Spleen (tissue), 11 donors: ENCODE measurements around the gene MX1. TPM values are rescaled to one million over a fixed set of nuclear protein-coding genes. Genes with fewer than 3 reads are reported as not detected.

Experiments used
- DNase-seq: peaks from one replicate; pipeline ENCODE4 v3.0.0-alpha.2; 2020
- H3K27ac ChIP-seq, 8 donors: fragments of 200-600 bp; sonication (generic) in 7 of 8; 1 replicate in 4 of 8; 2 replicates in 4 of 8; pipeline versions ENCODE4 v1.5.0 to v1.8.0; 2016 to 2021; ENCODE audit warnings: inconsistent platforms in 4 of 8, mild to moderate bottlenecking in 4 of 8, moderate library complexity in 1 of 8
- H3K27me3 ChIP-seq, 7 donors: fragments of 200-600 bp; sonication (generic) in 6 of 7; replicated peaks in 1 of 7; 1 replicate in 4 of 7; 2 replicates in 3 of 7; pipeline versions ENCODE4 v1.5.0 to v1.8.0; 2016 to 2021; ENCODE audit warnings: inconsistent platforms in 3 of 7, mild to moderate bottlenecking in 1 of 7
- H3K36me3 ChIP-seq, 6 donors: fragments of 200-600 bp; sonication (generic) in 5 of 6; 1 replicate in 4 of 6; 2 replicates in 2 of 6; pipeline versions ENCODE4 v1.5.0 to v1.8.0; 2016 to 2021; ENCODE audit warnings: inconsistent platforms in 2 of 6
- H3K4me1 ChIP-seq, 6 donors: fragments of 200-600 bp; sonication (generic) in 5 of 6; 1 replicate in 3 of 6; 2 replicates in 3 of 6; pipeline versions ENCODE4 v1.5.0 to v1.8.0; 2016 to 2021; ENCODE audit warnings: inconsistent platforms in 3 of 6
- H3K4me3 ChIP-seq, 8 donors: fragments of 200-600 bp; sonication (generic) in 7 of 8; 1 replicate in 4 of 8; 2 replicates in 4 of 8; pipeline versions ENCODE4 v1.5.0 to v1.8.0; 2016 to 2021; ENCODE audit warnings: inconsistent platforms in 4 of 8, mild to moderate bottlenecking in 4 of 8, moderate library complexity in 2 of 8
- H3K9me3 ChIP-seq, 8 donors: fragments of 200-600 bp; sonication (generic) in 7 of 8; 1 replicate in 4 of 8; 2 replicates in 4 of 8; pipeline versions ENCODE4 v1.5.0 to v1.8.0; 2016 to 2021; ENCODE audit warnings: inconsistent platforms in 4 of 8
- POLR2A ChIP-seq, 3 donors: fragments of 450-650 bp; IDR thresholded peaks; one replicate each; pipeline ENCODE4 v1.5.1; 2017; ENCODE audit warnings: antibody characterized with exemption in 3 of 3, mild to moderate bottlenecking in 1 of 3
- POLR2AphosphoS5 ChIP-seq, 3 donors: sonication (generic); formaldehyde crosslinking; IDR thresholded peaks; one replicate each; pipeline ENCODE4 v1.5.1; 2017; ENCODE audit warnings: antibody characterized with exemption in 3 of 3
- WGBS, 5 donors: extraction: QIAGEN DNeasy Blood & Tissue Kit in 3 of 5; methylation state at CpG; one replicate each; pipeline versions ENCODE4 v1.1.5 to v1.1.7; 2013 to 2018; 5-methylcytosine and 5-hydroxymethylcytosine counted together
- intact Hi-C: fragments of 100-400 bp; cut with DNase I; formaldehyde crosslinking; loops from one replicate; pipeline ENCODE4 v1.15.0; 2023; ENCODE audit warnings: low total_unique reads
- polyA plus RNA-seq, 3 donors: library from polyadenylated mRNA; stranded (reverse); fragments of 200-250 nt; gene quantifications; one replicate each; pipeline ENCODE4 v1.2.1, GENCODE V29; 2013
- total RNA-seq, 7 donors: library from RNA; depleted of rRNA in 3 of 7; stranded (reverse); fragments of >200 nt in 3 of 7; fragmentation: NEBNext Ultra II Directional in 4 of 7; extraction: Animal tissue kit (Norgen Biotek cat#: 25700) in 4 of 7; gene quantifications; one replicate each; pipeline versions ENCODE4 v1.1.0 to v1.2.1, GENCODE V29; 2016 to 2021
- TF ChIP-seq, protein P1 (sequence below), 11 experiments: fragments of 200-600 bp in 7 of 11; fragments of 450-650 bp in 4 of 11; sonication (generic) in 4 of 11; IDR thresholded peaks in 8 of 11; conservative IDR thresholded peaks in 3 of 11; 1 replicate in 7 of 11; 2 replicates in 4 of 11; pipeline versions ENCODE4 v1.4.0 to v1.8.0; 2016 to 2021; ENCODE audit warnings: antibody characterized with exemption in 11 of 11, inconsistent platforms in 4 of 11, mild to moderate bottlenecking in 1 of 11
- donor health status: healthy with polysubstance abuse.
- donor health status: DM: no; HTN: no; CAD: no; lungs with moderate emphysema.
- donor health status: DM: no; HTN: no; CAD: no.
- donor health status: Bipolar disorder and iron deficiency.
- donor health status: healthy.
- donor health status: DM: no; HTN: no; CAD: no.
- donor health status: DM: yes; HTN: yes; CAD: no.

MX1 gene
- total and polyA plus RNA-seq, 10 donors: 32.8 to 148 (median 90.1) TPM

DNA sequence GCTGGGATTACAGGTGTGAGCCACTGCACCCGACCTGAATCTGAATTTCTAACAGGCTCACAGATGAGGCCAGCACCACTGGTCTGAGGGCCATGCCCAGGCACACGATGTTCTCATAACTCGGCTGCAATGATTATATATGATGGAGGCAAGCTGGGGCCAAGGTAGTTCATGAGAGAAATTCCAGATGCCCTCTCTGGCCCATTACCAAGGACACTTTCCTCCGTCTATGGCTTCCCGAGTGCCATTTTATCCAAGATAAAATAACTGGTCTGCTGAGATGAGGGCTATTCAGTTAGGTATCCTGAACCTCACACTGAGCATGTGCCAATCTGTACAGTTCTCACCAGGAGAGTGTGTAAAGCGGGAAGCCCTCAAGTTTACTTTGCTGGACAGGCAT is 65.4 kb downstream of the MX1 start:
- Histone ChIP-seq H3K27ac (no peak overlapping the region), H3K4me1 (no peaks in the 10 kb centered on the region), H3K9me3 (no peaks in the 10 kb centered on the region), H3K36me3 (no peaks in the 10 kb centered on the region), H3K27me3 (peaks cover 0 to 14% (median 0%) of the 10 kb centered on the region in 7 donors), H3K4me3 (no peak overlapping the region)
- intact Hi-C loops: no loop called here
- WGBS, 5 donors: 76 to 92% (median 83%) methylated on average over 6 of the region's 6 CpGs
- no peak for TF ChIP-seq POLR2A (IDR thresholded peaks at IDR 0.05)
- TF ChIP-seq, protein P1, sequence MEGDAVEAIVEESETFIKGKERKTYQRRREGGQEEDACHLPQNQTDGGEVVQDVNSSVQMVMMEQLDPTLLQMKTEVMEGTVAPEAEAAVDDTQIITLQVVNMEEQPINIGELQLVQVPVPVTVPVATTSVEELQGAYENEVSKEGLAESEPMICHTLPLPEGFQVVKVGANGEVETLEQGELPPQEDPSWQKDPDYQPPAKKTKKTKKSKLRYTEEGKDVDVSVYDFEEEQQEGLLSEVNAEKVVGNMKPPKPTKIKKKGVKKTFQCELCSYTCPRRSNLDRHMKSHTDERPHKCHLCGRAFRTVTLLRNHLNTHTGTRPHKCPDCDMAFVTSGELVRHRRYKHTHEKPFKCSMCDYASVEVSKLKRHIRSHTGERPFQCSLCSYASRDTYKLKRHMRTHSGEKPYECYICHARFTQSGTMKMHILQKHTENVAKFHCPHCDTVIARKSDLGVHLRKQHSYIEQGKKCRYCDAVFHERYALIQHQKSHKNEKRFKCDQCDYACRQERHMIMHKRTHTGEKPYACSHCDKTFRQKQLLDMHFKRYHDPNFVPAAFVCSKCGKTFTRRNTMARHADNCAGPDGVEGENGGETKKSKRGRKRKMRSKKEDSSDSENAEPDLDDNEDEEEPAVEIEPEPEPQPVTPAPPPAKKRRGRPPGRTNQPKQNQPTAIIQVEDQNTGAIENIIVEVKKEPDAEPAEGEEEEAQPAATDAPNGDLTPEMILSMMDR (IDR thresholded peaks at IDR 0.05 in 8 of 11, conservative IDR thresholded peaks at IDR 0.05 in 3 of 11): no peak
- TF ChIP-seq POLR2AphosphoS5 (IDR thresholded peaks at IDR 0.05): no peak
- DNase-seq: no peak

DNA sequence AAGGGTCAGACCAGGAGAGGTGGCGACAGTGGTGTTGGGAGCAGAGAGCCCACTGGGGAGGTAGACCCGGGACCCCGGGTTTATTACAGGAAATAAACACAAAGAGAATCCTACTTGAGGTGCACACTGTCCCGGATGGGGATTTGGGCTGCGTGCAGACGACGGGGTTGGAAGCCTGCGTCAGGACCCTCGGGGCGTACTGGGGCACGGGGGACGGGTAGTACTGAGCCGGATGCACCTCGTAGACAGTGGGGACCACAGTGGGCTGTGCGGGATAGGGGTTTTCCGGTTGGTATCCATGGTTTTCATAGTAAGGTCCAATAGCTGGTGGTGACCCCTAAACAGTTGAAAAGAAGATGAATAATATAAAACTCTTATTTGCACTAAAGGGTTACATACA is 68.2 kb downstream of the MX1 start:
- no peaks in the 10 kb centered on the region for H3K4me1 ChIP-seq
- H3K36me3 ChIP-seq: no peaks in the 10 kb centered on the region
- no peaks in the 10 kb centered on the region for H3K9me3 ChIP-seq
- H3K4me3 ChIP-seq: no peak overlapping the region
- WGBS, 5 donors: 91 to 94% (median 93%) methylated on average over 16 of the region's 16 CpGs
- H3K27ac ChIP-seq: no peak overlapping the region
- peaks cover 0 to 25% (median 0%) of the 10 kb centered on the region in 7 donors for H3K27me3 ChIP-seq
- intact Hi-C loops: no loop called here
- TF ChIP-seq, protein P1 (IDR thresholded peaks at IDR 0.05 in 8 of 11, conservative IDR thresholded peaks at IDR 0.05 in 3 of 11): no peak
- no peak for TF ChIP-seq POLR2A (IDR thresholded peaks at IDR 0.05)
- TF ChIP-seq POLR2AphosphoS5 (IDR thresholded peaks at IDR 0.05): no peak
- no peak for DNase-seq

DNA sequence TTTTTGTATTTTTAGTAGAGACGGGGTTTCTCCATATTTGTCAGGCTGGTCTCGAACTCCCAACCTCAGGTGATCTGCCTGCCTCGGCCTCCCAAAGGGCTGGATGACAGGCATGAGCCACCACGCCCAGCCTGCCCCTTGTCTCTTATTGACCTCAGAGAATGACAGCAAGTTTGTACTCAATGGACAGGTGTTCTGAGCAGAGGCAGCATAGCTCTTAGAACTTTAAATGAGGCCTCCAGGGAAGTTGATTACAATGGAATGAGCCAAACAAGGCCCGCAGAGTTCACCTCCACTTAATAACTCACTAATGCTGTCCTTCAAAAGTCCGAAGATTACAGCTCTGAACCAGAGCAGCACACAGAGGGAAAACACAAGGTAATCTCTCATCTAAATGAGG is 71.0 kb downstream of the MX1 start:
- TF ChIP-seq POLR2A (IDR thresholded peaks at IDR 0.05) (no peak), POLR2AphosphoS5 (IDR thresholded peaks at IDR 0.05) (no peak)
- TF ChIP-seq, protein P1 (IDR thresholded peaks at IDR 0.05 in 8 of 11, conservative IDR thresholded peaks at IDR 0.05 in 3 of 11): no peak
- Histone ChIP-seq H3K36me3 (no peaks in the 10 kb centered on the region), H3K27me3 (peaks cover 0 to 40% (median 0%) of the 10 kb centered on the region in 7 donors), H3K4me1 (no peaks in the 10 kb centered on the region), H3K9me3 (no peaks in the 10 kb centered on the region), H3K4me3 (no peak overlapping the region), H3K27ac (no peak overlapping the region)
- DNase-seq: no peak
- 82 to 92% (median 89%) methylated on average over 6 of the region's 6 CpGs for WGBS, 5 donors
- intact Hi-C loops: no loop called here

DNA sequence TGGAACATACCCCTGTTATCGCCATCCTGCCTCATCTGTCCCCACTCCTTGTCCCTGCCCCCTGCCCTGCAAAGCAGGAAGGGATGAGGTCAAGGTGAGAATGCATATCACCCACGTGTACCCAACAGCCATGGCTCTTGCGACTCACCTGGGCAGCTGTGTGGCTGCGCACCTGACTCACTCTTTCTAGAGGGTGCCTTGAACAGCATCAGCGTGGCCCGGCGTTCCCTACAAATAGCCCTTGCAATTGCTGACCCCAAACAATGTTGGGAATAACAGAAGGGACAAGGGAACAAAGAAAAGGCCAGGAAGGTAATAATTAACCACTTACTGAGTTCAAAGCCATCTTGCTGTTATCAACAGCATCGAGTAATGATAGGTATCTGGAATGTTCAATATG is 71.7 kb downstream of the MX1 start:
- H3K36me3 ChIP-seq: no peaks in the 10 kb centered on the region
- 76 to 86% (median 79%) methylated on average over 8 of the region's 8 CpGs for WGBS, 5 donors
- H3K27me3 ChIP-seq: peaks cover 0 to 41% (median 0%) of the 10 kb centered on the region in 7 donors
- H3K4me1 ChIP-seq: no peaks in the 10 kb centered on the region
- DNase-seq: no peak
- no peaks in the 10 kb centered on the region for H3K9me3 ChIP-seq
- TF ChIP-seq, protein P1 (IDR thresholded peaks at IDR 0.05 in 8 of 11, conservative IDR thresholded peaks at IDR 0.05 in 3 of 11): no peak
- TF ChIP-seq POLR2A (IDR thresholded peaks at IDR 0.05): no peak
- H3K4me3 ChIP-seq: no peak overlapping the region
- intact Hi-C loops: no loop called here
- H3K27ac ChIP-seq: no peak overlapping the region
